H1 (cell line): ENCODE results near the gene VAT1L. TPM values are rescaled to one million over a fixed set of nuclear protein-coding genes. Genes with fewer than 3 reads are reported as not detected.

Experiments used
- CTCF ChIA-PET: fragments of 300-600 bp; sonication (Branson Sonifier 250); formaldehyde crosslinking; loops from one replicate; lab custom pipeline; 2021; ENCODE audit not compliant: partially characterized antibody; lab: Charles Lee
- POLR2A ChIA-PET: fragments of 300-600 bp; sonication (Branson Sonifier 250); formaldehyde crosslinking; loops from one replicate; lab custom pipeline; 2021; ENCODE audit warnings: inconsistent platforms; ENCODE audit not compliant: partially characterized antibody; lab: Charles Lee
- DNase-seq, 2 experiments: peaks; one replicate each; pipeline versions ENCODE4 v3.0.0 to v3.0.0-alpha.2; 2010 to 2022; ENCODE audit warnings: low spot score in 2 of 2, low read depth in 1 of 2, mixed read lengths in 1 of 2
- FAIRE-seq: peaks from 2 replicates; lab custom pipeline; 2011; peaks lifted over from hg19 to GRCh38; lab: Jason Lieb, UNC
- H2AFZ ChIP-seq: 2 replicates; pipeline ENCODE4 v1.8.1; 2012; ENCODE audit warnings: low read length, inconsistent platforms
- H2AK5ac ChIP-seq: 2 replicates; pipeline ENCODE4 v1.6.1; 2013; ENCODE audit warnings: low read depth, low read length
- H2BK120ac ChIP-seq: replicated peaks from 2 replicates; pipeline ENCODE3; 2013; ENCODE audit warnings: low read depth, low read length, inconsistent platforms
- H2BK12ac ChIP-seq: 2 replicates; pipeline ENCODE4 v1.6.1; 2013; ENCODE audit warnings: low read depth, low read length
- H2BK15ac ChIP-seq: 2 replicates; pipeline ENCODE4 v1.6.1; 2013; ENCODE audit warnings: low read length
- H2BK20ac ChIP-seq: 2 replicates; pipeline ENCODE4 v1.6.1; 2013; ENCODE audit warnings: low read length
- H2BK5ac ChIP-seq: 2 replicates; pipeline ENCODE4 v1.6.1; 2013; ENCODE audit warnings: low read depth, low read length
- H3K14ac ChIP-seq: 2 replicates; pipeline ENCODE4 v1.6.1; 2013; ENCODE audit warnings: inconsistent platforms; ENCODE audit not compliant: insufficient read length
- H3K18ac ChIP-seq: 2 replicates; pipeline ENCODE4 v1.6.1; 2013; ENCODE audit warnings: low read length; ENCODE audit errors: extremely low read depth
- H3K23ac ChIP-seq: 2 replicates; pipeline ENCODE4 v1.6.1; 2013; ENCODE audit warnings: inconsistent platforms; ENCODE audit not compliant: insufficient read length
- H3K23me2 ChIP-seq: 2 replicates; pipeline ENCODE4 v1.6.1; 2013; ENCODE audit warnings: low read depth, low read length
- H3K27ac ChIP-seq: 2 replicates; pipeline ENCODE4 v1.6.1; 2011; ENCODE audit warnings: low read depth, low read length, inconsistent platforms
- H3K27me3 ChIP-seq, 4 experiments: replicated peaks in 1 of 4; 1 replicate in 1 of 4; 2 replicates in 3 of 4; pipeline versions ENCODE4 v1.6.1 to v1.8.1; 2011 to 2013; ENCODE audit warnings: low read length in 3 of 4, mild to moderate bottlenecking in 3 of 4, inconsistent platforms in 2 of 4, mixed read lengths in 2 of 4, moderate library complexity in 1 of 4; ENCODE audit not compliant: control insufficient read depth in 3 of 4, insufficient read depth in 3 of 4; ENCODE audit errors: extremely low read depth in 1 of 4
- H3K36me3 ChIP-seq, 4 experiments: 2 replicates each; pipeline versions ENCODE4 v1.6.1 to v1.8.1; 2011 to 2013; ENCODE audit warnings: mild to moderate bottlenecking in 4 of 4, low read length in 3 of 4, moderate library complexity in 2 of 4, control low read depth in 1 of 4, inconsistent platforms in 1 of 4; ENCODE audit not compliant: insufficient read depth in 4 of 4, control insufficient read depth in 2 of 4
- H3K4ac ChIP-seq: replicated peaks from 2 replicates; pipeline ENCODE3; 2013; ENCODE audit warnings: low read length, low read depth, mixed read lengths, inconsistent platforms; ENCODE audit not compliant: insufficient read length
- H3K4me1 ChIP-seq, 4 experiments: replicated peaks in 1 of 4; 1 replicate in 1 of 4; 2 replicates in 3 of 4; pipeline versions ENCODE4 v1.6.1 to v1.8.1; 2011 to 2013; ENCODE audit warnings: low read length in 3 of 4, inconsistent platforms in 2 of 4, mixed read lengths in 1 of 4; ENCODE audit not compliant: insufficient read depth in 4 of 4, control insufficient read depth in 3 of 4
- H3K4me2 ChIP-seq, 2 experiments: 2 replicates each; pipeline versions ENCODE4 v1.6.1 to v1.8.1; 2011 to 2013; ENCODE audit warnings: low read depth in 2 of 2, low read length in 2 of 2, control low read depth in 1 of 2, inconsistent platforms in 1 of 2, mild to moderate bottlenecking in 1 of 2; ENCODE audit not compliant: insufficient read depth in 1 of 2
- H3K4me3 ChIP-seq, 4 experiments: fragments of 200-600, 300-600 bp in 1 of 4; sonication (generic), shearing (Covaris generic), sonication (Bioruptor Twin) in 1 of 4; 2 replicates each; pipeline versions ENCODE4 v1.5.1 to v1.8.1; 2011 to 2016; ENCODE audit warnings: low read length in 4 of 4, low read depth in 3 of 4, control low read depth in 2 of 4, inconsistent platforms in 2 of 4, mild to moderate bottlenecking in 2 of 4, mixed read lengths in 1 of 4, moderate library complexity in 1 of 4; ENCODE audit not compliant: insufficient read depth in 2 of 4; ENCODE audit errors: extremely low read depth in 1 of 4
- H3K56ac ChIP-seq: replicated peaks from 2 replicates; pipeline ENCODE3; 2013; ENCODE audit warnings: low read depth, mild to moderate bottlenecking, mixed read lengths, low read length, inconsistent platforms; ENCODE audit not compliant: insufficient read length
- H3K79me1 ChIP-seq: 2 replicates; pipeline ENCODE4 v1.6.1; 2013; ENCODE audit warnings: low read depth, low read length, control low read depth
- H3K79me2 ChIP-seq, 2 experiments: 2 replicates each; pipeline versions ENCODE4 v1.6.1 to v1.8.1; 2012 to 2013; ENCODE audit warnings: low read length in 2 of 2, mild to moderate bottlenecking in 2 of 2, inconsistent platforms in 1 of 2; ENCODE audit not compliant: insufficient read depth in 2 of 2, control insufficient read depth in 1 of 2
- H3K9ac ChIP-seq, 4 experiments: replicated peaks in 1 of 4; 1 replicate in 1 of 4; 2 replicates in 3 of 4; pipeline versions ENCODE4 v1.6.1 to v1.8.1; 2011 to 2013; ENCODE audit warnings: low read depth in 3 of 4, low read length in 3 of 4, control low read depth in 2 of 4, mild to moderate bottlenecking in 2 of 4, moderate library complexity in 2 of 4, inconsistent platforms in 1 of 4; ENCODE audit errors: extremely low read depth in 1 of 4
- H3K9me3 ChIP-seq, 2 experiments: 2 replicates each; pipeline versions ENCODE4 v1.6.1 to v1.8.1; 2012 to 2013; ENCODE audit warnings: mild to moderate bottlenecking in 2 of 2, moderate library complexity in 2 of 2, control low read depth in 1 of 2, inconsistent platforms in 1 of 2, low read depth in 1 of 2, low read length in 1 of 2, mixed read lengths in 1 of 2; ENCODE audit not compliant: insufficient read depth in 2 of 2
- H4K20me1 ChIP-seq, 2 experiments: replicated peaks in 1 of 2; 2 replicates each; pipeline versions ENCODE3 to v1.8.1; 2011 to 2013; ENCODE audit warnings: inconsistent platforms in 2 of 2, low read length in 2 of 2, mild to moderate bottlenecking in 1 of 2; ENCODE audit not compliant: insufficient read depth in 2 of 2, control insufficient read depth in 1 of 2
- H4K5ac ChIP-seq: 2 replicates; pipeline ENCODE4 v1.6.1; 2013; ENCODE audit warnings: low read length, low read depth, mixed read lengths, inconsistent platforms; ENCODE audit not compliant: insufficient read length
- H4K8ac ChIP-seq: 2 replicates; pipeline ENCODE4 v1.8.0; 2013; ENCODE audit warnings: mild to moderate bottlenecking, moderate library complexity, low read length, inconsistent platforms; ENCODE audit not compliant: insufficient read depth; ENCODE audit errors: extremely low read depth
- H4K91ac ChIP-seq: replicated peaks from 2 replicates; pipeline ENCODE3; 2013; ENCODE audit warnings: low read length, mixed read lengths, inconsistent platforms; ENCODE audit not compliant: insufficient read length
- BRCA1 ChIP-seq: IDR thresholded peaks from 2 replicates; pipeline ENCODE4 v1.6.1; 2012; ENCODE audit warnings: low read depth, low read length, improper control_type of control experiment
- EZH2 ChIP-seq: fragments of 200-600 bp; sonication (generic); IDR thresholded peaks from 2 replicates; pipeline ENCODE4 v1.7.1; 2012; ENCODE audit warnings: low read depth, mild to moderate bottlenecking, moderate library complexity, low read length, inconsistent platforms; ENCODE audit not compliant: severe bottlenecking
- FOSL1 ChIP-seq: IDR thresholded peaks from 2 replicates; pipeline ENCODE4 v1.6.1; 2011; ENCODE audit warnings: mild to moderate bottlenecking, low read depth, low read length, moderate library complexity; ENCODE audit not compliant: insufficient read depth
- GABPA ChIP-seq: IDR thresholded peaks from 2 replicates; pipeline ENCODE4 v1.6.1; 2011; ENCODE audit warnings: mild to moderate bottlenecking, low read length, moderate library complexity, borderline replicate concordance; ENCODE audit not compliant: insufficient read depth
- MAFK ChIP-seq: IDR thresholded peaks from 2 replicates; pipeline ENCODE4 v1.6.1; 2012; ENCODE audit warnings: low read depth, mild to moderate bottlenecking, improper control_type of control experiment, low read length
- RBBP5 ChIP-seq: IDR thresholded peaks from 2 replicates; pipeline ENCODE4 v1.7.1; 2012; ENCODE audit warnings: low read depth, mild to moderate bottlenecking, inconsistent platforms, low read length, moderate library complexity, borderline replicate concordance
- RXRA ChIP-seq: IDR thresholded peaks from 2 replicates; pipeline ENCODE4 v1.6.1; 2011; ENCODE audit warnings: low read depth, mild to moderate bottlenecking, low read length, moderate library complexity; ENCODE audit not compliant: insufficient read depth
- WGBS, 2 experiments: shearing (Covaris generic) in 1 of 2; methylation state at CpG; one replicate each; pipeline versions ENCODE4 v1.1.6 to v1.1.7; 2013 to 2015; ENCODE audit warnings: low lambda C conversion rate in 2 of 2, mixed read lengths in 2 of 2, inconsistent platforms in 1 of 2, low coverage in 1 of 2, missing lambda C conversion rate in 1 of 2; ENCODE audit not compliant: insufficient replicate concordance in 2 of 2, insufficient coverage in 1 of 2, insufficient read length in 1 of 2; ENCODE audit errors: extremely low coverage in 1 of 2, missing lambda C conversion rate in 1 of 2; 5-methylcytosine and 5-hydroxymethylcytosine counted together
- polyA plus RNA-seq, 7 experiments: library from polyadenylated mRNA; depleted of rRNA in 3 of 7; stranded (reverse) in 5 of 7; unstranded in 2 of 7; fragments of >200 nt in 5 of 7; fragments of 200-250 nt in 2 of 7; gene quantifications; 1 replicate in 5 of 7; 2 replicates in 1 of 7; 4 replicates in 1 of 7; pipeline versions ENCODE4 v1.2.1 to v1.2.3, GENCODE V29; 2011 to 2013; ENCODE audit warnings: missing spikeins in 2 of 7, mixed read lengths in 2 of 7
- total RNA-seq: library from RNA; stranded (reverse); fragmentation: NEBNext Ultra II Directional; extraction: Animal tissue kit (Norgen Biotek cat#: 25700); gene quantifications from 2 replicates; pipeline ENCODE4 v1.2.1, GENCODE V29; 2021
- TF ChIP-seq, protein P1 (sequence below): IDR thresholded peaks from 2 replicates; pipeline ENCODE4 v1.6.1; 2011; ENCODE audit warnings: low read length, improper control_type of control experiment
- TF ChIP-seq, protein P2 (sequence below): IDR thresholded peaks from 2 replicates; pipeline ENCODE4 v1.6.1; 2012; ENCODE audit warnings: low read length, inconsistent platforms

The VAT1L gene
- total and polyA plus RNA-seq, 2 of the 8 experiments (the other 6 are each of a cell fraction or from before 2014, with no cell fraction given), result 46.3 to 48.2 TPM

DNA sequence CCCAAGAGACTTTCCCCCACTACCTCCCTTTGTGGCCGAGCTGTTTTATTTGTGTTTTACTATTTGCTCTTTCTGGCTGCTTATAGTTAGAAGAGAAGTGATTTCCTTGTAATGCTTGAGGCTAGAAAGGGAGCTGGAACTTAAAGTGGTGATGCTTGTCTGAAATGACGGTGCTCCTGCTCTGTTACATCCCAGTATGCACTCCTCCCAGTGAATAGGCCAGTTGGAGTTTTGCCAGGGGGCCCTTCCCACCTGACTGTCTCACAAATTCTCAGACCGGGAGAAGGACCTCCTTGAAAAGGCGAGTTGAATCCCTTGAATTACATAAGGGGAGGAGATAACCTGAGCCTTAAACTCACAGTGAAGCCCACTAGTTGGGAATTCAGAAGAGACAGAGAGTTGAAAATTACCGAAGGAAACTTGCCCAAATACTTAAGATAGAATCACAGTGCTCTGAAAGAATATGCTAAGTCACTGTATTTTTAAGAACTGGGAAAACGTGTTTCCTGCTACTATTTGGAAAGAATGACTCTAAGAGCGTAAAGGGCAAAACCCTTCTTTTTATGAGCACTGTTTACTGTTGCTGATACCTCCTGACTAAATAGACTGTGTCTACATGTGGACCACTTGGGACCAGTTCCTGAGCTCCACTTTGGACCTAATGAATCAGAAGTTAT is 149.2 kb downstream of the VAT1L start:
- Histone ChIP-seq H3K56ac (no peak overlapping the region), H2BK5ac (no peak overlapping the region), H3K4me1 (peaks cover 0 to 3% (median 0%) of the 10 kb centered on the region in 4 experiments; a peak in 1 of 7 replicates), H2AK5ac (no peak overlapping the region), H3K27ac (no peak overlapping the region), H3K23me2 (no peaks in the 10 kb centered on the region; the same call in 1 of the 2 replicates), H4K20me1 (no peaks in the 10 kb centered on the region), H3K23ac (no peak overlapping the region), H3K79me2 (no peaks in the 10 kb centered on the region), H4K91ac (no peak overlapping the region), H3K18ac (no peak overlapping the region), H2AFZ (no peak overlapping the region), H3K79me1 (no peaks in the 10 kb centered on the region), H2BK20ac (no peak overlapping the region), H2BK15ac (no peak overlapping the region), H3K14ac (no peak overlapping the region), H3K4ac (no peak overlapping the region), H2BK120ac (no peak overlapping the region), H4K5ac (no peak overlapping the region), H3K4me2 (no peak overlapping the region), H3K36me3 (peaks cover 0 to 4% (median 0%) of the 10 kb centered on the region in 4 experiments; a peak in 1 of 8 replicates), H3K4me3 (no peak overlapping the region), H3K9ac (no peak overlapping the region), H3K9me3 (peaks cover 0 to 3% of the 10 kb centered on the region in 2 experiments; a peak in 1 of 4 replicates), H4K8ac (no peak overlapping the region), H3K27me3 (no peaks in the 10 kb centered on the region), H2BK12ac (no peak overlapping the region)
- CTCF ChIA-PET, result interaction anchor here (1.2 kb wide), 1 partner anchor 19 kb away, joined by 3 read pairs; no protein-coding TSS in a partner anchor
- POLR2A ChIA-PET, result no interaction called here
- WGBS, 2 experiments, result 89% methylated on average over 7 of the region's 7 CpGs; no CpG with 5 or more reads in 1 of the 2 experiments
- no peak for DNase-seq
- no peak for FAIRE-seq
- TF ChIP-seq RBBP5 (no peak), RXRA (no peak), FOSL1 (no peak), EZH2 (no peak), MAFK (no peak), BRCA1 (no peak), GABPA (no peak)
- TF ChIP-seq, protein P1, sequence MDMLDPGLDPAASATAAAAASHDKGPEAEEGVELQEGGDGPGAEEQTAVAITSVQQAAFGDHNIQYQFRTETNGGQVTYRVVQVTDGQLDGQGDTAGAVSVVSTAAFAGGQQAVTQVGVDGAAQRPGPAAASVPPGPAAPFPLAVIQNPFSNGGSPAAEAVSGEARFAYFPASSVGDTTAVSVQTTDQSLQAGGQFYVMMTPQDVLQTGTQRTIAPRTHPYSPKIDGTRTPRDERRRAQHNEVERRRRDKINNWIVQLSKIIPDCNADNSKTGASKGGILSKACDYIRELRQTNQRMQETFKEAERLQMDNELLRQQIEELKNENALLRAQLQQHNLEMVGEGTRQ, result no peak
- TF ChIP-seq, protein P2, sequence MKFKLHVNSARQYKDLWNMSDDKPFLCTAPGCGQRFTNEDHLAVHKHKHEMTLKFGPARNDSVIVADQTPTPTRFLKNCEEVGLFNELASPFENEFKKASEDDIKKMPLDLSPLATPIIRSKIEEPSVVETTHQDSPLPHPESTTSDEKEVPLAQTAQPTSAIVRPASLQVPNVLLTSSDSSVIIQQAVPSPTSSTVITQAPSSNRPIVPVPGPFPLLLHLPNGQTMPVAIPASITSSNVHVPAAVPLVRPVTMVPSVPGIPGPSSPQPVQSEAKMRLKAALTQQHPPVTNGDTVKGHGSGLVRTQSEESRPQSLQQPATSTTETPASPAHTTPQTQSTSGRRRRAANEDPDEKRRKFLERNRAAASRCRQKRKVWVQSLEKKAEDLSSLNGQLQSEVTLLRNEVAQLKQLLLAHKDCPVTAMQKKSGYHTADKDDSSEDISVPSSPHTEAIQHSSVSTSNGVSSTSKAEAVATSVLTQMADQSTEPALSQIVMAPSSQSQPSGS, result no peak
